ENCODE results near the gene FYN. TPM values are rescaled to one million over a fixed set of nuclear protein-coding genes. Genes with fewer than 3 reads are reported as not detected.

The FYN gene
- total RNA-seq, 2 donors from 2014 or later = 60.4 to 75.8 TPM

GRCh38 chr6:111711476-111711875 lies 161.8 kb downstream of the FYN start:
- peak; percentile 64 for DNase-seq
- intact Hi-C loops (cut with DNase I) = loop anchor here (2.0 to 10.0 kb wide), 4 partner anchors 73 to 331 kb away; partner anchors contain the start of gene FYN (in 2 of the 2)
- ATAC-seq = peak; percentile 82 to 83

- DNase-seq = no peak
- intact Hi-C loops (cut with DNase I) = loop anchor here (1.0 to 10.0 kb wide), 5 partner anchors 74 to 332 kb away; partner anchors contain the start of gene FYN (in 2 of the 2)
- peak; percentile 15 to 20 for ATAC-seq
Observed at GRCh38 chr6:111710911-111711310, 162.3 kb downstream of the FYN start.

- ATAC-seq = no peak
- intact Hi-C loops (cut with DNase I) = loop anchor here (1.0 to 10.0 kb wide), 5 partner anchors 74 to 332 kb away; partner anchors contain the start of gene FYN (in 2 of the 2)
Observed at GRCh38 chr6:111710439-111710838, 162.8 kb downstream of the FYN start.

GRCh38 chr6:111709615-111710398 lies 163.4 kb downstream of the FYN start:
- intact Hi-C loops (cut with DNase I) = loop anchor here (1.0 to 10.0 kb wide), 6 partner anchors 75 to 333 kb away; partner anchors contain the start of gene FYN (in 2 of the 2)
- ATAC-seq (peak; percentile 78 to 85), DNase-seq (peak; percentile 63)

More at GRCh38 chr6:111710439-111710838, 162.8 kb downstream of the FYN start:
- DNase-seq = no peak

- no peak for ATAC-seq
- DNase-seq = no peak
- intact Hi-C loops (cut with DNase I) = loop anchor here in 1 of 2 donors (2.0 kb wide), 1 partner anchor 288 kb away; no protein-coding TSS in a partner anchor
Observed at GRCh38 chr6:111709201-111709600, 164.1 kb downstream of the FYN start.

GRCh38 chr6:111707773-111708172 lies 165.5 kb downstream of the FYN start:
- no peak for DNase-seq
- intact Hi-C loops (cut with DNase I) = loop anchor here in 1 of 2 donors (2.0 kb wide), 1 partner anchor 289 kb away; no protein-coding TSS in a partner anchor

GRCh38 chr6:111706841-111707391 lies 166.3 kb downstream of the FYN start:
- no peak for ATAC-seq
- DNase-seq = no peak
- intact Hi-C loops (cut with DNase I) = no loop called here

More at GRCh38 chr6:111707773-111708172, 165.5 kb downstream of the FYN start:
- ATAC-seq = no peak

GRCh38 chr6:111703723-111704122 lies 169.5 kb downstream of the FYN start:
- DNase-seq (no peak), ATAC-seq (no peak)
- intact Hi-C loops (cut with DNase I) = no loop called here

GRCh38 chr6:111702268-111702667 lies 171.0 kb downstream of the FYN start:
- DNase-seq = no peak
- ATAC-seq = no peak
- intact Hi-C loops (cut with DNase I) = no loop called here

- no peak for DNase-seq
- intact Hi-C loops (cut with DNase I) = no loop called here
- no peak for ATAC-seq
Observed at GRCh38 chr6:111701146-111701545, 172.1 kb downstream of the FYN start.

- intact Hi-C loops (cut with DNase I) = no loop called here
- no peak for ATAC-seq
- DNase-seq = no peak
Observed at GRCh38 chr6:111700135-111700690, 173.0 kb downstream of the FYN start.

- DNase-seq (no peak), ATAC-seq (no peak)
- intact Hi-C loops (cut with DNase I) = no loop called here
Observed at GRCh38 chr6:111699123-111699522, 174.1 kb downstream of the FYN start.

GRCh38 chr6:111696814-111697213 lies 176.4 kb downstream of the FYN start:
- ATAC-seq (no peak), DNase-seq (no peak)
- intact Hi-C loops (cut with DNase I) = no loop called here

- ATAC-seq (peak; percentile 28 to 42), DNase-seq (no peak)
- intact Hi-C loops (cut with DNase I) = no loop called here
Observed at GRCh38 chr6:111692327-111693164, 180.7 kb downstream of the FYN start.

GRCh38 chr6:111691345-111692225 lies 181.7 kb downstream of the FYN start:
- DNase-seq (no peak), ATAC-seq (no peak)
- intact Hi-C loops (cut with DNase I) = no loop called here

GRCh38 chr6:111689946-111690345 lies 183.3 kb downstream of the FYN start:
- DNase-seq (no peak), ATAC-seq (no peak)
- intact Hi-C loops (cut with DNase I) = no loop called here

GRCh38 chr6:111689419-111689818 lies 183.8 kb downstream of the FYN start:
- no peak for ATAC-seq
- intact Hi-C loops (cut with DNase I) = no loop called here
- DNase-seq = no peak

- intact Hi-C loops (cut with DNase I) = no loop called here
Observed at GRCh38 chr6:111688331-111688730, 184.9 kb downstream of the FYN start.

More at GRCh38 chr6:111688331-111688730, 184.9 kb downstream of the FYN start:
- ATAC-seq (no peak), DNase-seq (no peak)
